SH-SY5Y (cell line): Measurements from ENCODE around the gene NTM.

Experiments
- GATA2 ChIP-seq: IDR thresholded peaks from 2 replicates; pipeline ENCODE4 v1.6.1; 2011; ENCODE audit warnings: mild to moderate bottlenecking, low read depth, low read length
- GATA3 ChIP-seq: IDR thresholded peaks from 2 replicates; pipeline ENCODE4 v1.6.1; 2011; ENCODE audit warnings: low read depth, mild to moderate bottlenecking, low read length, moderate library complexity

DNA sequence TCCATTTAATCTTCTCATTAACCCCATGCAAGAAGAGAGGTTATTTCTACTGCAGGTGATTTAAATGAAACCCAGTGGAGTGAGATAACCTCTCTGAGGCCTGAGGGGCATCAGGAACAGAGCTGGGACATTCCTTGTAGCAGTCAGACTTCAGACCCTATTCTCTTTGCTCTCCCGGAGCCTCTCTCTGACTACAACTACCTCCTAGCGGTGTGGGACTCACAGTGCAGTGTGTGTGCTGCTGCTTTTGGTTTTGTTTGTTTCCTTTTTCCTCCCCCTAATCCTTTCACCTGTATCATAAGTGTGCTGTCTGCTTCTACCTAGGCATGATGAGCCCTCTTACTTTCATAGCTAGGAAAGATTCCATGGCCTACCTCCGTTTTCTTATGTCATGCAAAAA lies 769.6 kb downstream of the NTM start:
- TF ChIP-seq GATA2 (no peak), GATA3 (no peak)
